Gastroesophageal sphincter (tissue), 3 donors: ENCODE measurements around the gene ANO2.

Experiments
- EP300 ChIP-seq: sonication (generic); formaldehyde crosslinking; IDR thresholded peaks from one replicate; pipeline ENCODE4 v1.6.1; 2017; ENCODE audit warnings: antibody characterized with exemption, mild to moderate bottlenecking
- POLR2AphosphoS5 ChIP-seq: sonication (generic); formaldehyde crosslinking; IDR thresholded peaks from one replicate; pipeline ENCODE4 v1.6.1; 2017; ENCODE audit warnings: antibody characterized with exemption
- TF ChIP-seq, protein P1 (sequence below), 4 experiments: fragments of 200-600 bp in 2 of 4; fragments of 450-650 bp in 2 of 4; sonication (generic) in 1 of 4; IDR thresholded peaks; one replicate each; pipeline ENCODE4 v1.5.1; 2017 to 2019; ENCODE audit warnings: antibody characterized with exemption in 4 of 4, mild to moderate bottlenecking in 2 of 4, moderate library complexity in 2 of 4

DNA sequence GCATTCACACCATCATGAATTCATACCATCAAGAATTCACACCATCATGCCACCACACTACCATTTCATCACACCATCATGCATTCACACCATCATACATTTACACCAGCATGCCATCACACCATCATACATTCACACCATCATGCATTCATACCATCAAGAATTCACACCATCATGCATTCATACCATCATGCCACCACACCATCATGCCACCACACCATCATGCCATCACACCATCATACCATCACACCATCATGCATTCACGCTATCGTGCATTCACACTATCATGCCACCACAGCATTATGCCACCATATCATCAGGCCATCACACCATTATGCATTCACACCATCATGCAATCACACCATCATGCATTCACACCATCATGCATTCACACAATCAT, 79.7 kb downstream of the ANO2 start:
- TF ChIP-seq EP300 (no peak), POLR2AphosphoS5 (no peak)
- TF ChIP-seq, protein P1, sequence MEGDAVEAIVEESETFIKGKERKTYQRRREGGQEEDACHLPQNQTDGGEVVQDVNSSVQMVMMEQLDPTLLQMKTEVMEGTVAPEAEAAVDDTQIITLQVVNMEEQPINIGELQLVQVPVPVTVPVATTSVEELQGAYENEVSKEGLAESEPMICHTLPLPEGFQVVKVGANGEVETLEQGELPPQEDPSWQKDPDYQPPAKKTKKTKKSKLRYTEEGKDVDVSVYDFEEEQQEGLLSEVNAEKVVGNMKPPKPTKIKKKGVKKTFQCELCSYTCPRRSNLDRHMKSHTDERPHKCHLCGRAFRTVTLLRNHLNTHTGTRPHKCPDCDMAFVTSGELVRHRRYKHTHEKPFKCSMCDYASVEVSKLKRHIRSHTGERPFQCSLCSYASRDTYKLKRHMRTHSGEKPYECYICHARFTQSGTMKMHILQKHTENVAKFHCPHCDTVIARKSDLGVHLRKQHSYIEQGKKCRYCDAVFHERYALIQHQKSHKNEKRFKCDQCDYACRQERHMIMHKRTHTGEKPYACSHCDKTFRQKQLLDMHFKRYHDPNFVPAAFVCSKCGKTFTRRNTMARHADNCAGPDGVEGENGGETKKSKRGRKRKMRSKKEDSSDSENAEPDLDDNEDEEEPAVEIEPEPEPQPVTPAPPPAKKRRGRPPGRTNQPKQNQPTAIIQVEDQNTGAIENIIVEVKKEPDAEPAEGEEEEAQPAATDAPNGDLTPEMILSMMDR (IDR thresholded peaks at IDR 0.05), result no peak
